ENCODE data around the gene XYLT1. TPM values are rescaled to one million over a fixed set of nuclear protein-coding genes. Genes with fewer than 3 reads are reported as not detected.

Gene XYLT1
- polyA plus RNA-seq, 1 donor (not counting 4 experiments of a cell fraction or from before 2014, with no cell fraction given) = 4.4 TPM

DNA sequence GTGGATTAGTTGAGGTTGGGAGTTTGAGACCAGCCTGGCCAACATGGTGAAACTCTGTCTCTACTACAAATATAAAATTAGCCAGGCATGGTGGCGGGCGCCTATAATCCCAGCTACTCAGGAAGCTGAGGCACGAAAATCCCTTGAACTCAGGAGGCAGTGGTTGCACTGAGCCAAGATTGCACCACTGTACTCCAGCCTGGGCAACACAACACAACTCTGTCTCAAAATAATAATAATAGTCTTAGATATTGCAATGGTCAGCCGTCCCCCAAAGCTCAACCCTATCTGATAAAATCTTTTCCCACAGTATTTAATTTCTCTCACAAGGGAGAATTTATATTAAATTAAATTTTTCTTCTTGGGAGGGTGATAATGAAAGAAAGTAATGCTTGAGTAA lies 169.6 kb downstream of the XYLT1 start:
- DNase-seq (ENCODE audit: low read depth, low spot score) (no peak), FAIRE-seq (no peak)

DNA sequence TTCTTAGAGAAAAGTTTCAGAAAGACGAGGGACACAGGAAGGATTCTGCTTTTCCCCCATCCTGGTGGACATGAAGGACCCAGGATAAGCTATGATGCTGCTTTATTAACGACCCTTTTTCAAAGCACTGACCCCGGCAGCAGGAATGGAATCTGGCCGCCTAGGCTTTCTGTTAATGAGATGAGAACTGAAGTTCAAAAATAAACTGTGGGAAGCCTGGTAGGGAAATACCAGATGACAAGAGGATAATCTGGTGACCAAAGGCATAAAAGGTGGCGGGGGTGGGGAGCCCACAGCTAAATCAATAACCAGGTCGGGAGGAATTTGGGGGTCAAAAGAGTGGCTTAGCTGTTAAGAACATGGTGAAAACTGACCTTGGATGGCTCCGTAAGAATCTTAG lies 171.0 kb downstream of the XYLT1 start:
- FAIRE-seq (no peak), DNase-seq (ENCODE audit: low read depth, low spot score) (no peak)
- no peak overlapping the region for H3K27ac ChIP-seq (ENCODE audit: control insufficient read depth, insufficient read depth, low read length)
- H3K4me2 ChIP-seq (ENCODE audit: control insufficient read depth, extremely low read depth, insufficient read depth, low read depth, low read length) = no peak overlapping the region
- H3K4me3 ChIP-seq (ENCODE audit: control insufficient read depth in 2 of 3, extremely low read depth in 1 of 3, insufficient read depth in 2 of 3, low read depth in 1 of 3, low read length in 3 of 3) = no peak overlapping the region
- no peaks in the 10 kb centered on the region for H3K9me3 ChIP-seq (ENCODE audit: control insufficient read depth, low read depth, low read length)
- peaks cover 18% of the 10 kb centered on the region for H3K4me1 ChIP-seq (ENCODE audit: control insufficient read depth, extremely low read depth, insufficient read depth, low read length)
- dilution Hi-C loops (cut with MboI; ENCODE audit: extremely low pct_ligation_motif_present, low sequenced_read_pairs) = no loop called here
- H3K79me2 ChIP-seq (ENCODE audit: control insufficient read depth, insufficient read depth, low read length) = no peaks in the 10 kb centered on the region
- H3K9ac ChIP-seq (ENCODE audit: control insufficient read depth, extremely low read depth, insufficient read depth, low read length) = no peak overlapping the region
- TF ChIP-seq, protein P1, sequence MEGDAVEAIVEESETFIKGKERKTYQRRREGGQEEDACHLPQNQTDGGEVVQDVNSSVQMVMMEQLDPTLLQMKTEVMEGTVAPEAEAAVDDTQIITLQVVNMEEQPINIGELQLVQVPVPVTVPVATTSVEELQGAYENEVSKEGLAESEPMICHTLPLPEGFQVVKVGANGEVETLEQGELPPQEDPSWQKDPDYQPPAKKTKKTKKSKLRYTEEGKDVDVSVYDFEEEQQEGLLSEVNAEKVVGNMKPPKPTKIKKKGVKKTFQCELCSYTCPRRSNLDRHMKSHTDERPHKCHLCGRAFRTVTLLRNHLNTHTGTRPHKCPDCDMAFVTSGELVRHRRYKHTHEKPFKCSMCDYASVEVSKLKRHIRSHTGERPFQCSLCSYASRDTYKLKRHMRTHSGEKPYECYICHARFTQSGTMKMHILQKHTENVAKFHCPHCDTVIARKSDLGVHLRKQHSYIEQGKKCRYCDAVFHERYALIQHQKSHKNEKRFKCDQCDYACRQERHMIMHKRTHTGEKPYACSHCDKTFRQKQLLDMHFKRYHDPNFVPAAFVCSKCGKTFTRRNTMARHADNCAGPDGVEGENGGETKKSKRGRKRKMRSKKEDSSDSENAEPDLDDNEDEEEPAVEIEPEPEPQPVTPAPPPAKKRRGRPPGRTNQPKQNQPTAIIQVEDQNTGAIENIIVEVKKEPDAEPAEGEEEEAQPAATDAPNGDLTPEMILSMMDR (optimal IDR thresholded peaks at IDR 0.05 in 1 of 3, IDR thresholded peaks at IDR 0.05 in 1 of 3, conservative IDR thresholded peaks at IDR 0.05 in 1 of 3; ENCODE audit: extremely low read depth in 1 of 3, insufficient read depth in 2 of 3, low read length in 3 of 3) = no peak
- TF ChIP-seq EZH2 (IDR thresholded peaks at IDR 0.05; ENCODE audit: low read length) = no peak
- H3K9me1 ChIP-seq (ENCODE audit: control insufficient read depth, extremely low read depth, insufficient read depth, low read length) = peaks cover 5% of the 10 kb centered on the region
- H3K36me3 ChIP-seq (ENCODE audit: control insufficient read depth in 2 of 2, extremely low read depth in 1 of 2, insufficient read depth in 2 of 2, low read length in 2 of 2) = peaks cover 0 to 4% of the 10 kb centered on the region in 2 experiments
- no peaks in the 10 kb centered on the region for H3K27me3 ChIP-seq (ENCODE audit: control insufficient read depth, extremely low read depth, insufficient read depth, low read length)
- H4K20me1 ChIP-seq (ENCODE audit: control insufficient read depth, extremely low read depth, insufficient read depth, low read length) = peaks cover 6% of the 10 kb centered on the region
- no peak overlapping the region for H2AFZ ChIP-seq (ENCODE audit: control insufficient read depth, low read length)

More for the DNA sequence above, 169.6 kb downstream of the XYLT1 start:
- Histone ChIP-seq H3K4me2 (ENCODE audit: control insufficient read depth, extremely low read depth, insufficient read depth, low read depth, low read length) (no peak overlapping the region), H4K20me1 (ENCODE audit: control insufficient read depth, extremely low read depth, insufficient read depth, low read length) (peaks cover 6% of the 10 kb centered on the region), H3K27ac (ENCODE audit: control insufficient read depth, insufficient read depth, low read length) (no peak overlapping the region), H3K36me3 (ENCODE audit: control insufficient read depth in 2 of 2, extremely low read depth in 1 of 2, insufficient read depth in 2 of 2, low read length in 2 of 2) (peaks cover 0 to 4% of the 10 kb centered on the region in 2 experiments), H3K4me3 (ENCODE audit: control insufficient read depth in 2 of 3, extremely low read depth in 1 of 3, insufficient read depth in 2 of 3, low read depth in 1 of 3, low read length in 3 of 3) (no peak overlapping the region), H3K9ac (ENCODE audit: control insufficient read depth, extremely low read depth, insufficient read depth, low read length) (no peak overlapping the region), H3K4me1 (ENCODE audit: control insufficient read depth, extremely low read depth, insufficient read depth, low read length) (peaks cover 22% of the 10 kb centered on the region), H2AFZ (ENCODE audit: control insufficient read depth, low read length) (no peak overlapping the region), H3K27me3 (ENCODE audit: control insufficient read depth, extremely low read depth, insufficient read depth, low read length) (no peaks in the 10 kb centered on the region), H3K79me2 (ENCODE audit: control insufficient read depth, insufficient read depth, low read length) (no peaks in the 10 kb centered on the region), H3K9me3 (ENCODE audit: control insufficient read depth, low read depth, low read length) (no peaks in the 10 kb centered on the region), H3K9me1 (ENCODE audit: control insufficient read depth, extremely low read depth, insufficient read depth, low read length) (peaks cover 7% of the 10 kb centered on the region)
- dilution Hi-C loops (cut with MboI; ENCODE audit: extremely low pct_ligation_motif_present, low sequenced_read_pairs) = no loop called here
- TF ChIP-seq, protein P1 (optimal IDR thresholded peaks at IDR 0.05 in 1 of 3, IDR thresholded peaks at IDR 0.05 in 1 of 3, conservative IDR thresholded peaks at IDR 0.05 in 1 of 3; ENCODE audit: extremely low read depth in 1 of 3, insufficient read depth in 2 of 3, low read length in 3 of 3) = no peak
- no peak for TF ChIP-seq EZH2 (IDR thresholded peaks at IDR 0.05; ENCODE audit: low read length)
